GM12801 (cell line): ENCODE measurements around the gene PARD3.

Source experiments
- CTCF ChIP-seq: IDR thresholded peaks from one replicate; pipeline ENCODE4 v1.5.1; 2011; ENCODE audit warnings: control low read depth; ENCODE audit not compliant: insufficient read length; ENCODE audit errors: extremely low read depth

PARD3 gene

GRCh38 chr10:34587002-34587679 lies 228.0 kb downstream of the PARD3 start:
- TF ChIP-seq CTCF: no peak

DNA sequence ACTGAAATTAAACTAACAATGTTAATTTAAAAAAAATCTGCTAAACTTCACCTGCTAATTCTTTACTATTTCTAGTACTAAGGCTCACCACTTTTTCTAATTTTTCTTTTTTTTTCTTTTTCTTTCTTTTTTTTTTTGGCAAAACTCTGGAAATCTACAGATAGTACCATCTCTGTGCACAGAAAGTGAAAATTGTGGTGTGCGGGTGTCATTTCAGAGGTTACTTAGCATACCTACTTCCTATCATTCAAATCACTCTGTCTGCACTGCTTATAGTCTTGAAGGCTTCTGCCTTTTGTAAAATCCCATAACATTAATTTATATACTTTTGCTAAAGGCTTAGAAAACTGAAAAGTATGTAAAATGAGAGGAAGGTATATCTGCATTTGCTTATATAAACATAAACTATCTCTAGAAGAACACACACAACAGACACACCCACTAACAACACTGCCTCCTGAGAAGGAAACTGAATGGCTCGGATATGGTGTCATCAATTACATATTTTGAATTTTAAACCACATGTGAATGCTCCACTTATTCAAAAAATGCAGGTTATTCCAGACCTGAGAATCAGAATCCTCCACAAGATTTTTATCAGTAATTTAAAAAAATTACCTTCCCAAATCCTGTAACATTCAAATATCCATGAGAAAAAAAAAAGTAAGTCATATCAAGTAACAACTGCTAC lies 229.5 kb downstream of the PARD3 start:
- TF ChIP-seq CTCF: no peak

DNA sequence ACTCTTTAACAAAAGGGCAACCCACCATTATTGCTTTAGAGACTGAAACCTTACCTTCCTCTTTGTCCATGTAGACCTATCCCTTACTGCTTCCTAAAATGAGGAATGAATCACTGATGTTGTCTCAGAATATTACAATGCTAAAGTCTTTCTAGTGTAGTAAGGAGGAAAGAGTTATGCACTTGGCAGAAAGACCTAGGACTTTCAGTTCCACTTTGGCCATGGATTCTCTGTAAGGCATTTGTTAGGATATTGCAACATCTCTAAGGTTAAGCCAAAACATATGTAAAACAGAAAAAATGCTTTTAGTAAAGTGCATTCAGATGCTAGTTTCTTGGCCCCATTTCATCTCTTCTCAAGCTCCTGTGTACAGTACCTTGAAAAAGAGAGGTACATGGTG lies 230.9 kb downstream of the PARD3 start:
- no peak for TF ChIP-seq CTCF

GRCh38 chr10:34581801-34582532 lies 233.1 kb downstream of the PARD3 start:
- TF ChIP-seq CTCF: no peak

DNA sequence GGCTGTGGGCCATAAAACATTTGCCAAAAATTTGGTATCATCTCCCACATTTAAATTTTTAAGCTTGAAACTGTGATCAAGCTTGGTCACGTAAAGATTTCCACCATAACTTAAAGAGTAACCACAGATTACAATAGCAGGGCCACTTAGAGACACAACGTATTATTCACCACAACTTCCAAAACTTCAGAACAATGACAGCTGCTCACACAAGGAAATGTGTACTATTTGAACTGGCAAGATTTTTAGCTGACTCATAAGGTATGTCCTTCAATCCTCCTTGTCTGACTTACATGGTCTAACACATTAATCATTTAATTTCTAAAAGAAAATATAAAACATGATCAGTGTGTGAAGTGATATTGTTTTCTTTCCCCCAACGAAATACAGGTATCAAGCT lies 234.5 kb downstream of the PARD3 start:
- no peak for TF ChIP-seq CTCF

GRCh38 chr10:34580214-34580613 lies 234.9 kb downstream of the PARD3 start:
- TF ChIP-seq CTCF: no peak

GRCh38 chr10:34578468-34578867 lies 236.6 kb downstream of the PARD3 start:
- no peak for TF ChIP-seq CTCF
